Astrocyte of the spinal cord (primary cell): ENCODE measurements around the gene CDH26.

Experiments used
- DNase-seq: peaks from one replicate; pipeline ENCODE4 v3.0.0; 2011; ENCODE audit warnings: low read depth, low spot score
- H3K4me3 ChIP-seq: 2 replicates; pipeline ENCODE4 v1.5.1; 2011; ENCODE audit warnings: low read depth, mild to moderate bottlenecking, low read length, moderate library complexity
- CTCF ChIP-seq: IDR thresholded peaks from 2 replicates; pipeline ENCODE4 v1.5.1; 2012; ENCODE audit warnings: low read depth, mild to moderate bottlenecking, low read length, inconsistent platforms
- in situ Hi-C: cut with HindIII; loops from 2 replicates; pipeline ENCODE4 v1.10.0; 2017; ENCODE audit warnings: low sequenced_read_pairs

Gene CDH26

GRCh38 chr20:60043435-60043834, 85.2 kb downstream of the CDH26 start:
- TF ChIP-seq CTCF, result no peak
- no peak for DNase-seq
- H3K4me3 ChIP-seq, result no peak overlapping the region
- in situ Hi-C loops, result no loop called here

DNA sequence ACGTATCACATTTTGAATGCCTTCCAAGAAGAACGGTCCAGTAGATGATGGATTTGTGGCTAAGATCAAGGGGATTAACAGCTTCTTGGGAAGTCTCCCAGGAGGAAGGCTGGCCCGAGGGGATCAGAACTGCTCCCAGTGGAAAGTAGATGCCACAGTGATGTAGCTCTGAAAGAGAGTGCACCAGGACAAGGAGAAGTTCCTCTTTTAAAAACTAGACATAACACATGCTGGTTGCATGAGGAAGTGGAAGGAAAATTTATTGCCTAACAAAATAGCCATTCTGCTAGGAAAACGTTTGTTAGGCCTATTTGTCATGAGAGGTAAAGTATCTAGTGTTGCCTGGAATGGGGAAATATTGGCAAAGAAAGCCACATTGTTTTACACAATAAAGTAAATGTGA, 87.8 kb downstream of the CDH26 start:
- in situ Hi-C loops, result no loop called here
- DNase-seq, result peak; percentile 57
- no peak for TF ChIP-seq CTCF
- no peak overlapping the region for H3K4me3 ChIP-seq

DNA sequence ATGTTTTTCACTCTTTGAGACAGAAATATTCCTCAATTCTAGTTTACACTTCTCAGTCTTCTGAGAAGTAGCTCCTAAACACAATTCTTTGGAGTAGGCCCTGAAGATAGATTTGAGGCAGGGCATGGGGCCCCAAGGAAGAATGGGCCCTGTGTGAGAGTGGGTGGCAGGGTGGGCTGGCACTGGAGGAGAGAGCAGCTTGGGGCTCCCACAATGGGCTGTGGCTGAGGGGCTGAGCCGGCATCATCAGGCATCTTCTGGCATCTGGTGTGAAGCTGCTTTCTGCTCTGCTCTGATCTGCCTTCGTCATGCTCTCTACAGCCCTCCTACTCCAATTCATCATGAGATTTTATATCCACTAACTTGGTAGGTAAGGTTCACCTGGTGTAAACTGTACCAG, 88.2 kb downstream of the CDH26 start:
- no peak for DNase-seq
- no peak for TF ChIP-seq CTCF
- in situ Hi-C loops, result no loop called here
- H3K4me3 ChIP-seq, result no peak overlapping the region

DNA sequence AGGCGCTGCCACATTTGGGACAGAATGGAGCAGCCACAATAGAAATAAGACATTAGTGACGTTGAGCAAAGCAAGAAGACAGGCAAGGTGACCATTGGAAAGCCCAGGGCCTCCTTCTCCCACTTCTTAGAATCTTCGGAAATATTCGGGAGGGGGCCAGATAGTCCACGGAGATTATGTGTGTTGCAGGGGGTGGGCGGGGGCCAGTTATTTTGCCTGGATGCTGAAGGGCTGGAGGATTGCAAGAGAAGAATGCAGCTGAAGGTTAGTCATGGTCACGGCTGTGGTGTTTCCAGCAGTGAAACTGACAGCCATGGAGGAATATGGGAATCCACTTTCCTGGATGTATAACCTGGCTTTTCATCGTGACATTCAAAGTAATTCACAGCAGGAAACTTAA, 88.6 kb downstream of the CDH26 start:
- no peak overlapping the region for H3K4me3 ChIP-seq
- TF ChIP-seq CTCF, result no peak
- in situ Hi-C loops, result no loop called here
- DNase-seq, result no peak

DNA sequence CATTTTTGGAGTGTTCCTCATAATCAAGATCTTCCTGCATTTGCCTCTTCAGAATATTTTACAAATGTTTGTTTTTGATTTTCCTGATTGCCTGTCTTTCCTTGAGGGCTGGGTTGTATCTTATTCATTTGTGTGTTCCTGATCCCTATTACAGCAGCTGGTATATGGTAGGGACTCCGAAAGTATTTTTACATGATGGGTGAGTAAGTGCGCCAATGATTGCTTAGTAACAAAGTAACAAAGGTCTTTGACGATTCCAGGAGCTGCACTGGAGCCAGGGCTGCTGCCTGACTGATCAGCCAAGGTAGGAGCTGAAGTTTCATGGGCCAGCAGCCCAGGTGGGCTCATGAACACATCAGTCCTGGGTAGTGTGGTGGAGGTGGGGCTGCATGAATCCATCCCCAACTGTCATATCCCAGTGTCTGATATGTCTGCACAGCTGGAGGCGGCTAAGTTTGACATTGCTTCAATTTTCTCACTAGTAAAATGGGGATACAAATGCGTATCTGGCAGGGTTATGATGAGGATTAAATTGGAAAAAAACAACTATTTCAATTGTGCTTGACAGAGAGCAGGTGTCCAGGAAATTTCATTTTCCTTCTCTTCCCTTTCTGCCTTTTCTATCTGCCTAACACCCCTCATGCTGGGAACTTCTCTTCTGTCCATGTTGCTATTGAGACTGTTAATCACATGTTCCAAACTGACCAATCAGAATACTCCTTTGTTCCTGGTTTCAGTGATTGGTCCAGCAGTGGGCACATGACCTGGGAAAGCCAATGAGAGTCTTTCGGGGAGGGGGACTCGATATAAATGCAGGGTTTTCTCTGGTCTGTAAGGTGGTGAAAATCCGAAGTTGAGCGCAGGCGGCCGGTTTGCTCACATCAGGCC, 90.7 kb downstream of the CDH26 start:
- DNase-seq, result no peak
- in situ Hi-C loops, result no loop called here
- no peak for TF ChIP-seq CTCF

DNA sequence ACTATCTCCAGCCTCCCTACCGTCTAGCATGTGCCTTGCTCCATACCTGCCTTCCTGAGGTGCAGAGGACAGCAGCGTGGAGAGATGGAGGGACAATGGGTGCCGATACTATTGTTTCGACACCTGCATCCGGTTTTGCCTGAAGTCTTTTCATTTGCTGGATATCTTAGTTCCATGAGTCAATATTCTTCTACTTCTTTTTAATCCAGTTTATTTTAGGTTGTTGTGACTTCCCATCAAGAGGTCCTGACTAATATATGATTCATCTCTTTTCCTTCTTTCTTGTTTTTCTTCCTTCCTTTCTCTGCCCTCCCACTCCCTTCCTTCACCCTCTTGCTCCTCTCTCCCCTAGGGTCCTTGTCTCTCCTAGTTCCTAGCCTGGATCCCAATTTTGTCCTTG, 91.4 kb downstream of the CDH26 start:
- H3K4me3 ChIP-seq, result no peak overlapping the region
- no peak for DNase-seq
- in situ Hi-C loops, result no loop called here
- no peak for TF ChIP-seq CTCF

More for the DNA sequence above, 90.7 kb downstream of the CDH26 start:
- H3K4me3 ChIP-seq, result no peak overlapping the region
